Adrenal gland (tissue), 5 donors: ENCODE data around the gene CDC40.

Experiments
- POLR2A ChIP-seq, 2 donors: fragments of 450-650 bp; IDR thresholded peaks; one replicate each; pipeline ENCODE4 v1.6.1; 2017; ENCODE audit warnings: antibody characterized with exemption in 2 of 2, mild to moderate bottlenecking in 2 of 2, moderate library complexity in 1 of 2
- TF ChIP-seq, protein P1 (sequence below), 6 experiments: fragments of 450-650 bp in 4 of 6; fragments of 200-600 bp in 2 of 6; sonication (generic) in 1 of 6; IDR thresholded peaks; 1 replicate in 5 of 6; 2 replicates in 1 of 6; pipeline versions ENCODE4 v1.5.1 to v1.8.0; 2016 to 2021; ENCODE audit warnings: antibody characterized with exemption in 6 of 6, mild to moderate bottlenecking in 2 of 6, moderate library complexity in 1 of 6
- donor health status: DM: no; HTN: no; CAD: no.

DNA sequence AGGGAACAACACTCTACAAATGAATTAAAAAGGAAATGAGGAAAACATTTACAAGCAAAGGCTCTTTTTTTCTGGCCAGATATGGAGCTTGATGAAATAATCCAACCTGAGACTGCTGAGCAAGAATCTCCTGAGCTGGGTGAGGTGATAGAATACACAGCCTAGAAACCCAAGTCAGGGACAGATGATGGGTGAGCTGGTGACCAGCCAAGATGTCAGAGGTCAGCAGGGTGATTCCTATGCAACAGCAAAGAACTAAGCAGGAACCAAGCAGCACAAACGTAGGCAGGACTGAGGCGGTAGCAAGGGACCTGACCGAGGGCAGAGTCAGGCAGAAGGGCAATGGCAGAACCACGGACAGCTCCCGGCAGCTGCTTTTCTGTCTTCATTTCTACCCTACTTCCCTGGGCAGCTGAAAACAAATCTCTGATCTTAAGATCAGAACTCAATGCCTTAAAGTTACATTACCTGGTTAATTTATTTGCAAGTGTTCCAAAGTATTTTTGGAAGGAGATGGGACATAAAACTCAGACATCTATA lies 75.1 kb downstream of the CDC40 start:
- TF ChIP-seq, protein P1, sequence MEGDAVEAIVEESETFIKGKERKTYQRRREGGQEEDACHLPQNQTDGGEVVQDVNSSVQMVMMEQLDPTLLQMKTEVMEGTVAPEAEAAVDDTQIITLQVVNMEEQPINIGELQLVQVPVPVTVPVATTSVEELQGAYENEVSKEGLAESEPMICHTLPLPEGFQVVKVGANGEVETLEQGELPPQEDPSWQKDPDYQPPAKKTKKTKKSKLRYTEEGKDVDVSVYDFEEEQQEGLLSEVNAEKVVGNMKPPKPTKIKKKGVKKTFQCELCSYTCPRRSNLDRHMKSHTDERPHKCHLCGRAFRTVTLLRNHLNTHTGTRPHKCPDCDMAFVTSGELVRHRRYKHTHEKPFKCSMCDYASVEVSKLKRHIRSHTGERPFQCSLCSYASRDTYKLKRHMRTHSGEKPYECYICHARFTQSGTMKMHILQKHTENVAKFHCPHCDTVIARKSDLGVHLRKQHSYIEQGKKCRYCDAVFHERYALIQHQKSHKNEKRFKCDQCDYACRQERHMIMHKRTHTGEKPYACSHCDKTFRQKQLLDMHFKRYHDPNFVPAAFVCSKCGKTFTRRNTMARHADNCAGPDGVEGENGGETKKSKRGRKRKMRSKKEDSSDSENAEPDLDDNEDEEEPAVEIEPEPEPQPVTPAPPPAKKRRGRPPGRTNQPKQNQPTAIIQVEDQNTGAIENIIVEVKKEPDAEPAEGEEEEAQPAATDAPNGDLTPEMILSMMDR (IDR thresholded peaks at IDR 0.05) = no peak
- no peak for TF ChIP-seq POLR2A (IDR thresholded peaks at IDR 0.05)
